A172 (cell line): ENCODE results near the gene SIGLEC10. TPM values are rescaled to one million over a fixed set of nuclear protein-coding genes. Genes with fewer than 3 reads are reported as not detected.
"Not testable (repeated sequence)": the region's sequence is repeated elsewhere in the genome, so short reads cannot be mapped to it uniquely, and the experiment has no call there.

Experiments
- DNase-seq: peaks from one replicate; pipeline ENCODE4 v3.0.0-alpha.2; 2015; ENCODE audit warnings: low spot score
- total RNA-seq: library from RNA; depleted of rRNA; stranded (reverse); fragments of >200 nt; shearing (Covaris generic); gene quantifications from 2 replicates; pipeline ENCODE4 v1.2.3, GENCODE V29; 2014

The SIGLEC10 gene
- total RNA-seq, 1 experiment from 2014 or later: not detected

- DNase-seq: peak; percentile 1
Measured at GRCh38 chr19:51439021-51439465, 21.6 kb upstream of the SIGLEC10 start.

GRCh38 chr19:51434456-51434855 lies 17.0 kb upstream of the SIGLEC10 start:
- no peak for DNase-seq

GRCh38 chr19:51433043-51433442 lies 15.6 kb upstream of the SIGLEC10 start:
- DNase-seq: no peak

- no peak for DNase-seq
Measured at GRCh38 chr19:51431124-51431523, 13.7 kb upstream of the SIGLEC10 start.

- no peak for DNase-seq
Measured at GRCh38 chr19:51430221-51430620, 12.8 kb upstream of the SIGLEC10 start.

GRCh38 chr19:51427201-51427600 lies 9.8 kb upstream of the SIGLEC10 start:
- DNase-seq: no peak

GRCh38 chr19:51422053-51422448 lies 4.6 kb upstream of the SIGLEC10 start:
- DNase-seq: peak; percentile 19

- DNase-seq: no peak
Measured at GRCh38 chr19:51421229-51422052, 4.0 kb upstream of the SIGLEC10 start.

GRCh38 chr19:51420511-51420910 lies 3.1 kb upstream of the SIGLEC10 start:
- DNase-seq: not testable (repeated sequence)

- no peak for DNase-seq
Measured at GRCh38 chr19:51418707-51419106, 1.3 kb upstream of the SIGLEC10 start.

- DNase-seq: no peak
Measured at GRCh38 chr19:51417810-51418157, 342 bp upstream of the SIGLEC10 start.

- not testable (repeated sequence) for DNase-seq
Measured at GRCh38 chr19:51416422-51416821, 1.0 kb downstream of the SIGLEC10 start.

- no peak for DNase-seq
Measured at GRCh38 chr19:51415187-51415586, 2.3 kb downstream of the SIGLEC10 start.

GRCh38 chr19:51410950-51411748 lies 6.3 kb downstream of the SIGLEC10 start:
- no peak for DNase-seq

GRCh38 chr19:51407511-51408131 lies 9.8 kb downstream of the SIGLEC10 start:
- DNase-seq: no peak

- DNase-seq: no peak
Measured at GRCh38 chr19:51402117-51402516, 15.3 kb downstream of the SIGLEC10 start.

- DNase-seq: not testable (repeated sequence)
Measured at GRCh38 chr19:51399936-51400335, 17.5 kb downstream of the SIGLEC10 start.

- DNase-seq: no peak
Measured at GRCh38 chr19:51399231-51399630, 18.2 kb downstream of the SIGLEC10 start.

- DNase-seq: peak; percentile 1
Measured at GRCh38 chr19:51398096-51398704, 19.2 kb downstream of the SIGLEC10 start.

- not testable (repeated sequence) for DNase-seq
Measured at GRCh38 chr19:51397453-51397852, 20.0 kb downstream of the SIGLEC10 start.

GRCh38 chr19:51396175-51396574 lies 21.3 kb downstream of the SIGLEC10 start:
- DNase-seq: no peak
